Esophagus squamous epithelium (tissue), 5 donors: ENCODE data around the gene PLCXD3. TPM values are rescaled to one million over a fixed set of nuclear protein-coding genes. Genes with fewer than 3 reads are reported as not detected.

Source experiments
- DNase-seq: peaks from one replicate; lab custom pipeline; 2025; lab: John Stamatoyannopoulos, UW
- H3K27ac ChIP-seq, 4 donors: fragments of 200-600 bp; sonication (generic); one replicate each; pipeline ENCODE4 v1.5.1; 2016 to 2019; ENCODE audit warnings: mild to moderate bottlenecking in 1 of 4
- H3K27me3 ChIP-seq, 4 donors: fragments of 200-600 bp; sonication (generic); 1 replicate in 3 of 4; 2 replicates in 1 of 4; pipeline versions ENCODE4 v1.5.1 to v1.6.0; 2017 to 2021; ENCODE audit warnings: antibody characterized with exemption in 1 of 4
- H3K36me3 ChIP-seq, 3 donors: fragments of 200-600 bp; sonication (generic); one replicate each; pipeline ENCODE4 v1.5.1; 2016 to 2019
- H3K4me1 ChIP-seq, 3 donors: fragments of 200-600 bp; sonication (generic); one replicate each; pipeline ENCODE4 v1.5.1; 2017 to 2019
- H3K4me3 ChIP-seq, 4 donors: fragments of 200-600 bp; sonication (generic); 1 replicate in 3 of 4; 2 replicates in 1 of 4; pipeline ENCODE4 v1.5.1; 2016 to 2019; ENCODE audit warnings: mild to moderate bottlenecking in 2 of 4, moderate library complexity in 1 of 4
- H3K9me3 ChIP-seq, 3 donors: fragments of 200-600 bp; sonication (generic); one replicate each; pipeline ENCODE4 v1.5.1; 2016 to 2019
- POLR2A ChIP-seq, 4 donors: fragments of 450-650 bp; IDR thresholded peaks; one replicate each; pipeline ENCODE4 v1.6.1; 2017; ENCODE audit warnings: antibody characterized with exemption in 4 of 4, mild to moderate bottlenecking in 4 of 4, moderate library complexity in 3 of 4
- WGBS, 2 donors: methylation state at CpG; one replicate each; pipeline ENCODE4 v1.1.5; 2018; 5-methylcytosine and 5-hydroxymethylcytosine counted together
- intact Hi-C: fragments of 100-400 bp; cut with DNase I; formaldehyde crosslinking; loops from one replicate; pipeline ENCODE4 v1.15.0; 2022
- total RNA-seq, 4 donors: library from RNA; depleted of rRNA; stranded (reverse); fragments of >200 nt; gene quantifications; one replicate each; pipeline ENCODE4 v1.1.0, GENCODE V29; 2016
- TF ChIP-seq, protein P1 (sequence below), 6 experiments: fragments of 450-650 bp in 4 of 6; fragments of 200-600 bp in 2 of 6; sonication (generic) in 2 of 6; IDR thresholded peaks; one replicate each; pipeline ENCODE4 v1.5.1; 2016 to 2019; ENCODE audit warnings: antibody characterized with exemption in 6 of 6, mild to moderate bottlenecking in 4 of 6, moderate library complexity in 4 of 6
- donor health status: DM: yes; HTN: yes; CAD: no.

PLCXD3 gene
- total RNA-seq, 4 donors from 2014 or later, result 0.13 to 1.5 (median 0.94) TPM; not detected in 1

DNA sequence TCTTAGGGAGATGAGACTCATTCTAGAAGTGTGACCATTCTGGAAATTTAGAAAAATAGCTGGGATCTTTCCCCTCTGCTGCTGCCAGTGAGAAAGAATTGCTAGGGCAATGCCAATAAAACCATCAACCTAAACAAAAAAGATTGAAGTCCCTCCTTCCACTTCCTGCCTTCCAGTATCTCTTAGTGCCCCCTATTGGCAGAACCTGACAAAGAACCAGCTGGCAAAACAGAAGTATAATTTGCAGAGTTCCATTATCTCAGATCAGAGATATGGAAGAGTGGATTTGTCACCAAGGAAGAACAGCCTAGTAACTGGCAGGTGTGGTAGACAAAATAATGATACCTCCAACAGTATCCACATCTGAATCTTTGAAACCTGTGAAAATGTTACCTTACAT lies 13.8 kb upstream of the PLCXD3 start:
- H3K9me3 ChIP-seq, result no peaks in the 10 kb centered on the region
- H3K4me3 ChIP-seq, result no peak overlapping the region
- H3K4me1 ChIP-seq, result no peaks in the 10 kb centered on the region
- no peaks in the 10 kb centered on the region for H3K27me3 ChIP-seq
- DNase-seq, result no peak
- intact Hi-C loops, result no loop called here
- H3K27ac ChIP-seq, result no peak overlapping the region
- H3K36me3 ChIP-seq, result no peaks in the 10 kb centered on the region
- TF ChIP-seq, protein P1, sequence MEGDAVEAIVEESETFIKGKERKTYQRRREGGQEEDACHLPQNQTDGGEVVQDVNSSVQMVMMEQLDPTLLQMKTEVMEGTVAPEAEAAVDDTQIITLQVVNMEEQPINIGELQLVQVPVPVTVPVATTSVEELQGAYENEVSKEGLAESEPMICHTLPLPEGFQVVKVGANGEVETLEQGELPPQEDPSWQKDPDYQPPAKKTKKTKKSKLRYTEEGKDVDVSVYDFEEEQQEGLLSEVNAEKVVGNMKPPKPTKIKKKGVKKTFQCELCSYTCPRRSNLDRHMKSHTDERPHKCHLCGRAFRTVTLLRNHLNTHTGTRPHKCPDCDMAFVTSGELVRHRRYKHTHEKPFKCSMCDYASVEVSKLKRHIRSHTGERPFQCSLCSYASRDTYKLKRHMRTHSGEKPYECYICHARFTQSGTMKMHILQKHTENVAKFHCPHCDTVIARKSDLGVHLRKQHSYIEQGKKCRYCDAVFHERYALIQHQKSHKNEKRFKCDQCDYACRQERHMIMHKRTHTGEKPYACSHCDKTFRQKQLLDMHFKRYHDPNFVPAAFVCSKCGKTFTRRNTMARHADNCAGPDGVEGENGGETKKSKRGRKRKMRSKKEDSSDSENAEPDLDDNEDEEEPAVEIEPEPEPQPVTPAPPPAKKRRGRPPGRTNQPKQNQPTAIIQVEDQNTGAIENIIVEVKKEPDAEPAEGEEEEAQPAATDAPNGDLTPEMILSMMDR (IDR thresholded peaks at IDR 0.05), result no peak
- TF ChIP-seq POLR2A (IDR thresholded peaks at IDR 0.05), result no peak

DNA sequence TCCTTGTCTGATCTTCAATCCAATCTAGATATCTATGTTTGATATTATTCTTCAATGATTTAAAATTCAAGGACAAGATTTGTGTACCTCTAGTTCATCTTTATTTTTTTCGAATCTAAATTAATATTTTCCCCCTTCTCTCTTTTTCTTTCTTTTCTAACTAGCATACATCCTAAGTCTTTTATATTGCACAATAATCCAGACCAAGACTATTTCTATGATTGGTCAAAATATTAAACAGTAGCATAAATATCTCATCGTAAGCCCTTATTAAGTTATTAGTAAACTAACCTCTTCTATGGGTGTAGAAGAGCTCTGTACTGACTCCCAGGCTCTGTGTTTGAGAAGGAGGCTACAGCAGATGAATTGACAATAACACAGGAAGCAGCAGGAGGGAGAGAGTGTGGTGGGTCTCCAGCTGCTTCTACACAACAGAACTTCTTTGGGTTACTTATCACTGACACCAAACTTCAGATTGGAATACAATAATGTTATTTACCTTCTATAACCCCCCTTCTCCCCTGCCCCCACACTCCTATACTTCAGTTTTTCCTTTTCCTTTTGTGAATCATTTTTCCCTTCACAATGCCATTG lies 11.9 kb upstream of the PLCXD3 start:
- 43 to 63% methylated on average over 2 of the region's 2 CpGs for WGBS, 2 donors
- H3K27ac ChIP-seq, result no peak overlapping the region
- intact Hi-C loops, result no loop called here
- no peaks in the 10 kb centered on the region for H3K4me1 ChIP-seq
- no peak for DNase-seq
- H3K27me3 ChIP-seq, result no peaks in the 10 kb centered on the region
- no peaks in the 10 kb centered on the region for H3K36me3 ChIP-seq
- H3K4me3 ChIP-seq, result no peak overlapping the region
- no peaks in the 10 kb centered on the region for H3K9me3 ChIP-seq
- TF ChIP-seq, protein P1 (IDR thresholded peaks at IDR 0.05), result no peak
- no peak for TF ChIP-seq POLR2A (IDR thresholded peaks at IDR 0.05)

DNA sequence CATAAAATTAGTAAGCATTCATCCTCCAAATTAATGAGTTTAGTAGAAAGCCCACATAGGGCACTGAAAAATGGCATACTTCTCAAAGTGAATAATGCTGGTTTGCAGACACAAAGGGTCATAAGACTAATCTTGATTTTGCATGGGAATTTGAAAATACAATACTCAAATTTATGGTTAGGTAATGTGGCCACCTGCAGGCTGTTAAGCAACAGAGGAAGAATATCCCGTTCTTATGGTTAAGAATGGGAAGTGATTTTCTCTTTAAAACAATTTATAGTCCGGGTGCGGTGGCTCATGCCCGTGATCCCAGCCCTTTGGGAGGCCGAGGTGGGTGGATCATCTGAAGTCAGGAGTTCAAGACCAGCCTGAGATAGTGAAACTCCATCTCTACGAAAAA lies 9.4 kb upstream of the PLCXD3 start:
- Histone ChIP-seq H3K4me1 (no peaks in the 10 kb centered on the region), H3K9me3 (no peaks in the 10 kb centered on the region), H3K4me3 (no peak overlapping the region), H3K36me3 (no peaks in the 10 kb centered on the region), H3K27ac (no peak overlapping the region), H3K27me3 (no peaks in the 10 kb centered on the region)
- intact Hi-C loops, result no loop called here
- DNase-seq, result no peak
- 68 to 73% methylated on average over 6 of the region's 6 CpGs for WGBS, 2 donors
- no peak for TF ChIP-seq POLR2A (IDR thresholded peaks at IDR 0.05)
- TF ChIP-seq, protein P1 (IDR thresholded peaks at IDR 0.05), result no peak

DNA sequence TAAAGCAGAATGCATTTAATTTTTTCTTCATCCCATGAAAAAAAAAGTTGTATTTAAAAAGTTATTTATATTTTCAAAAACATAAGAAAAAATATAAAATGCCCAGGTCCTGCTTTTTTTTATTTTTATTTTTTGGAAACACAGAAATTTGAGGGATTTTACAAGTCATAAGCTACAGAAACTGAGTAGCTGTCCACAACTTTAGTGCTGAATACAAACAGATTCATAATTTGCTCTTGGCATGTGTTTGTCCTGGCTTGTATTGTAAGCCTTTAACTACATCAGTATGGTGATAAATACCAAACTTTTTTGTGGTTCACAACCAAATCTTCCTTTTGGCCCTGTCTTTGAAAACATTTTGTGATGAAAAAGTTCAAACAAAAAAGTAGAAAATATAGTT lies 7.5 kb upstream of the PLCXD3 start:
- no peak overlapping the region for H3K27ac ChIP-seq
- H3K4me3 ChIP-seq, result no peak overlapping the region
- TF ChIP-seq, protein P1 (IDR thresholded peaks at IDR 0.05), result no peak
- TF ChIP-seq POLR2A (IDR thresholded peaks at IDR 0.05), result no peak
- H3K27me3 ChIP-seq, result no peaks in the 10 kb centered on the region
- H3K36me3 ChIP-seq, result no peaks in the 10 kb centered on the region
- no peaks in the 10 kb centered on the region for H3K4me1 ChIP-seq
- no peak for DNase-seq
- intact Hi-C loops, result no loop called here
- no peaks in the 10 kb centered on the region for H3K9me3 ChIP-seq

DNA sequence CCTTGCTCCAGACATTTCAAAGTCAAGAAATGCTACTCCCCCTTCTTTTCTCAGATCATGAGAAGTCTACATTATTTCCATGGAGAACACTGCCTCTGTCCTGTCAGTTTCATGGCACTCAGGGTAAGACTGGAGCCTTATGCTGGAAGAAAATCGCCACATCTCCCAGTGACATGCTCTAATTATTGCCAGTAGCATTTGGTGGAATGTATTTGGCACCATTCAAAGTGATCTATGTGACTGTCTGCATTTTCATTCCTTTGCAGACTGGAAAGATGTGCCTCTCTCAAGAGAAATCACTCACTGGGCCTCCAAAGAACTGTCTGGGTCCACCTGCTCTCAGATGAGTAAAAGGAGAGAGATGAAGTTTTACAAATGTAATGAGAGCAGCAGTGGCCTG lies 840 bp upstream of the PLCXD3 start:
- H3K27ac ChIP-seq, result no peak overlapping the region
- WGBS, 2 donors, result 55 to 56% methylated on average over 1 of the region's 1 CpG
- no peak for TF ChIP-seq POLR2A (IDR thresholded peaks at IDR 0.05)
- TF ChIP-seq, protein P1 (IDR thresholded peaks at IDR 0.05), result no peak
- intact Hi-C loops, result no loop called here
- H3K27me3 ChIP-seq, result peaks cover 0 to 38% (median 0%) of the 10 kb centered on the region in 4 donors
- H3K4me3 ChIP-seq, result no peak overlapping the region
- no peaks in the 10 kb centered on the region for H3K9me3 ChIP-seq
- H3K36me3 ChIP-seq, result no peaks in the 10 kb centered on the region
- DNase-seq, result no peak
- peaks cover 0 to 17% (median 0%) of the 10 kb centered on the region in 3 donors for H3K4me1 ChIP-seq
